HepG2 (cell line): ENCODE results near the gene SCFD2. TPM values are rescaled to one million over a fixed set of nuclear protein-coding genes. Genes with fewer than 3 reads are reported as not detected.

Source experiments
- ATAC-seq: fragments of 200-7000 bp; cut with Tn5 transposase; 3 replicates; pipeline ENCODE4 v1.9.1; 2020; ENCODE audit warnings: mild to moderate bottlenecking, moderate library complexity
- BruUV-seq: library from RNA; stranded (reverse); fragments of 400-500 nt; replicated peaks from 2 replicates; lab custom pipeline; 2021; lab: Mats Ljungman, UMichigan
- CTCF ChIA-PET: fragments of 300-600 bp; formaldehyde crosslinking; extraction: SDS; loops from one replicate; lab custom pipeline; 2021; ENCODE audit warnings: low total read pairs, inconsistent platforms, low intra/inter-chr PET ratio; lab: Yijun Ruan, JAX
- POLR2A ChIA-PET: fragments of 350-600 bp; sonication (Branson Sonifier 250); formaldehyde crosslinking; loops from one replicate; lab custom pipeline; 2020; ENCODE audit warnings: antibody characterized with exemption, inconsistent platforms; lab: Yijun Ruan, JAX
- DNase-seq: peaks from one replicate; pipeline ENCODE4 v3.0.0-alpha.2; 2015; ENCODE audit warnings: low spot score
- FAIRE-seq: peaks from 3 replicates; lab custom pipeline; 2011; peaks lifted over from hg19 to GRCh38; lab: Jason Lieb, UNC
- H2AFZ ChIP-seq: one replicate; pipeline ENCODE4 v1.6.1; 2011; ENCODE audit warnings: low read length, inconsistent platforms
- H3K27ac ChIP-seq: fragments of 300-600 bp; 3 replicates; pipeline ENCODE4 v1.8.0; 2011; ENCODE audit warnings: mixed run types, mild to moderate bottlenecking, mixed read lengths, low read length, inconsistent platforms; ENCODE audit not compliant: insufficient read depth; ENCODE audit errors: extremely low read length
- H3K27me3 ChIP-seq, 2 experiments: fragments of 200-600 bp in 1 of 2; 2 replicates in 1 of 2; 3 replicates in 1 of 2; pipeline versions ENCODE4 v1.6.0 to v1.8.0; 2011; ENCODE audit warnings: low read length in 2 of 2, mild to moderate bottlenecking in 2 of 2, moderate library complexity in 2 of 2, inconsistent platforms in 1 of 2; ENCODE audit not compliant: insufficient read depth in 2 of 2, control insufficient read depth in 1 of 2
- H3K36me3 ChIP-seq, 2 experiments: fragments of 200-600 bp in 1 of 2; replicated peaks in 1 of 2; 2 replicates in 1 of 2; 3 replicates in 1 of 2; pipeline versions ENCODE4 v1.5.1 to v1.8.0; 2011; ENCODE audit warnings: low read length in 2 of 2, inconsistent platforms in 1 of 2; ENCODE audit not compliant: insufficient read depth in 2 of 2, control insufficient read depth in 1 of 2
- H3K4me1 ChIP-seq: 2 replicates; pipeline ENCODE4 v1.5.1; 2012; ENCODE audit warnings: low read length, inconsistent platforms; ENCODE audit not compliant: insufficient read depth
- H3K4me2 ChIP-seq: 2 replicates; pipeline ENCODE4 v1.6.0; 2011; ENCODE audit warnings: low read depth, low read length, inconsistent platforms
- H3K4me3 ChIP-seq, 3 experiments: fragments of 200-600 bp in 1 of 3; sonication (generic), shearing (Covaris generic) in 1 of 3; replicated peaks in 1 of 3; 2 replicates each; pipeline ENCODE4 v1.5.1; 2011 to 2016; ENCODE audit warnings: low read length in 3 of 3, inconsistent platforms in 2 of 3, low read depth in 2 of 3, mild to moderate bottlenecking in 2 of 3, control low read depth in 1 of 3, mixed read lengths in 1 of 3; ENCODE audit not compliant: insufficient read depth in 1 of 3
- H3K79me2 ChIP-seq: one replicate; pipeline ENCODE4 v1.6.1; 2011; ENCODE audit warnings: low read length, inconsistent platforms; ENCODE audit not compliant: insufficient read depth
- H3K9ac ChIP-seq: 2 replicates; pipeline ENCODE4 v1.6.0; 2011; ENCODE audit warnings: mild to moderate bottlenecking, low read depth, low read length, inconsistent platforms; ENCODE audit not compliant: insufficient read depth
- H3K9me3 ChIP-seq: 2 replicates; pipeline ENCODE4 v1.5.1; 2012; ENCODE audit warnings: mild to moderate bottlenecking, low read length
- H4K20me1 ChIP-seq: 2 replicates; pipeline ENCODE4 v1.6.0; 2011; ENCODE audit warnings: inconsistent platforms, mild to moderate bottlenecking, low read length, moderate library complexity; ENCODE audit not compliant: insufficient read depth
- EP300 ChIP-seq, 3 experiments: sonication (generic) in 1 of 3; formaldehyde crosslinking in 1 of 3; IDR thresholded peaks; 2 replicates each; pipeline versions ENCODE4 v1.5.1 to v1.6.1; 2011 to 2020; ENCODE audit warnings: low read depth in 2 of 3, low read length in 2 of 3, borderline replicate concordance in 1 of 3, improper control_type of control experiment in 1 of 3, mild to moderate bottlenecking in 1 of 3, missing genetic modification reagents in 1 of 3, moderate library complexity in 1 of 3
- ERF ChIP-seq: IDR thresholded peaks from 2 replicates; pipeline ENCODE4 v1.6.1; 2018; ENCODE audit warnings: missing biosample characterization, missing genetic modification reagents
- HHEX ChIP-seq: IDR thresholded peaks from 2 replicates; pipeline ENCODE4 v1.6.1; 2016; ENCODE audit warnings: control low read depth
- MED13 ChIP-seq: sonication (generic); formaldehyde crosslinking; IDR thresholded peaks from 2 replicates; pipeline ENCODE4 v1.5.0; 2020; ENCODE audit warnings: missing genetic modification reagents
- MIER3 ChIP-seq: IDR thresholded peaks from 2 replicates; pipeline ENCODE4 v1.6.1; 2016; ENCODE audit warnings: missing compliant biosample characterization, borderline replicate concordance
- SMARCC2 ChIP-seq: fragments of 450-650 bp; IDR thresholded peaks from 2 replicates; pipeline ENCODE4 v1.6.1; 2017; ENCODE audit warnings: antibody characterized with exemption, mild to moderate bottlenecking
- SRF ChIP-seq: IDR thresholded peaks from 2 replicates; pipeline ENCODE4 v1.6.1; 2011; ENCODE audit warnings: mild to moderate bottlenecking, low read depth, low read length, moderate library complexity
- TCF12 ChIP-seq, 2 experiments: fragments of 450-650 bp in 1 of 2; sonication (generic) in 1 of 2; formaldehyde crosslinking in 1 of 2; IDR thresholded peaks; 2 replicates each; pipeline versions ENCODE4 v1.6.1 to v1.8.0; 2017 to 2022; ENCODE audit warnings: antibody characterized with exemption in 1 of 2, mild to moderate bottlenecking in 1 of 2, missing genetic modification reagents in 1 of 2, moderate library complexity in 1 of 2
- TP53 ChIP-seq: sonication (generic); formaldehyde crosslinking; conservative IDR thresholded peaks from 2 replicates; pipeline ENCODE4 v1.4.0; 2020; ENCODE audit warnings: missing genetic modification reagents
- ZBTB20 ChIP-seq: sonication (generic); formaldehyde crosslinking; IDR thresholded peaks from 2 replicates; pipeline ENCODE4 v1.8.1; 2023; ENCODE audit warnings: missing genetic modification reagents, low read depth, mild to moderate bottlenecking, borderline replicate concordance
- ZNF362 ChIP-seq: sonication (generic); formaldehyde crosslinking; IDR thresholded peaks from 2 replicates; pipeline ENCODE4 v1.4.0; 2020; ENCODE audit warnings: missing genetic modification reagents, mild to moderate bottlenecking, borderline replicate concordance
- ZNF564 ChIP-seq: sonication (generic); formaldehyde crosslinking; IDR thresholded peaks from 2 replicates; pipeline ENCODE4 v1.8.1; 2023; ENCODE audit warnings: mild to moderate bottlenecking, missing genetic modification reagents
- ZNF580 ChIP-seq: IDR thresholded peaks from 2 replicates; pipeline ENCODE4 v1.6.1; 2016; ENCODE audit warnings: low read depth, borderline replicate concordance
- WGBS: methylation state at CpG from one replicate; pipeline ENCODE4 v1.1.6; 2017; ENCODE audit warnings: low lambda C conversion rate; 5-methylcytosine and 5-hydroxymethylcytosine counted together
- in situ Hi-C: cut with HindIII; loops from 2 replicates; pipeline ENCODE4 v1.10.0; 2017; ENCODE audit warnings: low pct_unique_long_range_greater_than_20kb; ENCODE audit not compliant: extremely low pct_ligation_motif_present
- intact Hi-C: fragments of 100-400 bp; cut with micrococcal nuclease; formaldehyde crosslinking; loops from one replicate; pipeline ENCODE4 v1.10.0; 2022; ENCODE audit not compliant: unreplicated experiment
- polyA plus RNA-seq, 8 experiments: library from polyadenylated mRNA; depleted of rRNA in 3 of 8; stranded (reverse) in 7 of 8; unstranded in 1 of 8; fragments of >200 nt; fragmentation: Illumina TruSeq in 4 of 8; extraction: Trizol in 4 of 8; gene quantifications; 2 replicates each; pipeline versions ENCODE4 v1.2.1 to v1.2.3, GENCODE V29; 2011 to 2016; ENCODE audit warnings: low read depth in 4 of 8, missing spikeins in 1 of 8, mixed read lengths in 1 of 8; ENCODE audit not compliant: insufficient read depth in 1 of 8
- total RNA-seq, 5 experiments: library from RNA; depleted of rRNA; stranded (reverse); fragments of >200 nt; fragmentation: Illumina TruSeq; extraction: Trizol; gene quantifications; 2 replicates each; pipeline ENCODE4 v1.2.3, GENCODE V29; 2016; ENCODE audit warnings: low read depth in 1 of 5
- TF ChIP-seq, protein P1 (sequence below): sonication (generic); formaldehyde crosslinking; IDR thresholded peaks from 2 replicates; pipeline ENCODE4 v1.8.1; 2023; ENCODE audit warnings: mild to moderate bottlenecking, inconsistent platforms, moderate library complexity, missing genetic modification reagents, borderline replicate concordance

The SCFD2 gene
- total and polyA plus RNA-seq, 2 of the 13 experiments (the other 11 are each of a cell fraction or from before 2014, with no cell fraction given) = 4.6 to 15.6 TPM

- POLR2A ChIA-PET = no interaction called here
- H3K36me3 ChIP-seq = no peaks in the 10 kb centered on the region
- no peak overlapping the region for H3K4me3 ChIP-seq
- BruUV-seq = no TSS peak
- H2AFZ ChIP-seq = no peak overlapping the region
- no peak overlapping the region for H3K9ac ChIP-seq
- intact Hi-C loops = no loop called here
- H3K9me3 ChIP-seq = no peaks in the 10 kb centered on the region
- 95% methylated on average over 4 of the region's 4 CpGs for WGBS
- FAIRE-seq (no peak), ATAC-seq (no peak), DNase-seq (no peak)
- no peak overlapping the region for H3K27ac ChIP-seq
- no peaks in the 10 kb centered on the region for H4K20me1 ChIP-seq
- in situ Hi-C loops = no loop called here
- no peaks in the 10 kb centered on the region for H3K27me3 ChIP-seq
- no peak overlapping the region for H3K4me2 ChIP-seq
- TF ChIP-seq TP53 (CRISPR knock-in tag) = no peak
- TF ChIP-seq HHEX (CRISPR knock-in tag) = no peak
- TF ChIP-seq ZNF362 (CRISPR knock-in tag) = no peak
- no peak for TF ChIP-seq MED13 (CRISPR knock-in tag)
- TF ChIP-seq SMARCC2 = no peak
- TF ChIP-seq, protein P1, sequence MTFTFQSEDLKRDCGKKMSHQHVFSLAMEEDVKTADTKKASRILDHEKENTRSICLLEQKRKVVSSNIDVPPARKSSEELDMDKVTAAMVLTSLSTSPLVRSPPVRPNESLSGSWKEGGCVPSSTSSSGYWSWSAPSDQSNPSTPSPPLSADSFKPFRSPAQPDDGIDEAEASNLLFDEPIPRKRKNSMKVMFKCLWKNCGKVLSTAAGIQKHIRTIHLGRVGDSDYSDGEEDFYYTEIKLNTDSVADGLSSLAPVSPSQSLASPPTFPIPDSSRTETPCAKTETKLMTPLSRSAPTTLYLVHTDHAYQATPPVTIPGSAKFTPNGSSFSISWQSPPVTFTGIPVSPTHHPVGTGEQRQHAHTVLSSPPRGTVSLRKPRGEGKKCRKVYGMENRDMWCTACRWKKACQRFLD (CRISPR knock-in tag) = no peak
- TF ChIP-seq TCF12 (IDR thresholded peaks at IDR 0.05) = no peak
- no peak for TF ChIP-seq TCF12 (CRISPR knock-in tag; IDR thresholded peaks at IDR 0.05)
- TF ChIP-seq ERF (CRISPR knock-in tag) = no peak
- no peak for TF ChIP-seq ZBTB20 (CRISPR knock-in tag)
- no peak for TF ChIP-seq MIER3 (CRISPR knock-in tag)
- no peak for TF ChIP-seq ZNF564 (CRISPR knock-in tag)
- no peak for TF ChIP-seq SRF
- no peak for TF ChIP-seq EP300 (IDR thresholded peaks at IDR 0.05; ENCODE audit: low read depth in 2 of 2, low read length in 2 of 2)
- TF ChIP-seq EP300 (CRISPR knock-in tag; IDR thresholded peaks at IDR 0.05; ENCODE audit: borderline replicate concordance) = no peak
- no peak for TF ChIP-seq ZNF580 (CRISPR knock-in tag)
- H3K79me2 ChIP-seq = no peaks in the 10 kb centered on the region
- CTCF ChIA-PET = no interaction called here
- H3K4me1 ChIP-seq = peaks cover 34% of the 10 kb centered on the region
These were observed 306.6 kb downstream of the SCFD2 start for GRCh38 chr4:53059256-53059655.
